GM19372 (cell line): ENCODE data around the gene HERC3.

ENCODE experiments used
- ATAC-seq: cut with Tn5 transposase; IDR thresholded peaks from one replicate; pipeline ENCODE4 v1.9.1; 2021; ENCODE audit warnings: mild to moderate bottlenecking, low read depth, moderate library complexity; ENCODE audit not compliant: unreplicated experiment

Gene HERC3

DNA sequence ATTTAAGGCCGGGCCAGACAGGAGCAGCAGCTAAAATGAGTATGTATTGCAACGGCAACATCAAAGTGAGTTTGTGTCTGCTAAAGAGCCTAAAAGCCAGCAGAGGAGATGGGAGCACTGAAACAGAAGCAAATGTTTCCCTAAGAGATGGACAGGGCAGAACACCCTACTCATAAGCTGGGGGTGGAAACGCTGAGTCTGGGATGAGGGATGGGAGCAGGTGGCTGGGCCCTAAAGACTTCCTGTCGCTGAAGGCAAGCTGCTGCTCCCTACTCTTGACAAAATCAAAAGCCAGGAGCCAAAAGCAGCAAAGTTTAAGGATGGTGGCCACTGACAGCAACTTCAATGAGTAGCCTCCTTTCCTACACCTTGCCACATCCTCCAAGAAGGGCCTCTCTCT lies 145.9 kb downstream of the HERC3 start:
- ATAC-seq = no peak

DNA sequence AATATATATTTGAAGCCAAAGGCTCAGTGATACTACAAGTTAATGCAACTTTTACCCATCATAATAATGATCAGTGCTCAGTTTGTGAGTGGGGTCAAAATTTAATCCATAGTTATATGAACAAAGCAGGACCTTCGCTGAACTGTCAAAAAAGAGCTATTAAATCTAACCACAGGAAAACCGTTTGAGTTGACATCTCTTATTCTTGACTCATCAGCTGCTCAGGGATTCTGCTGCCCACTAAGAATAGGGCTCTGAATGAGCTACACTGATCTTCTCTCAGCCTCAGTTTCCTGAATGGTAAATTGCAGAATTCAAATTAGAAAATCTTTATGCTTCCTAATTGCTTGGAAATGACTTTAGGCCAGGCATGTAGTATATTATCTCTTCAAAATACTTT lies 150.3 kb downstream of the HERC3 start:
- no peak for ATAC-seq

- ATAC-seq = no peak
Measured at GRCh38 chr4:88743696-88744095, 151.4 kb downstream of the HERC3 start.

DNA sequence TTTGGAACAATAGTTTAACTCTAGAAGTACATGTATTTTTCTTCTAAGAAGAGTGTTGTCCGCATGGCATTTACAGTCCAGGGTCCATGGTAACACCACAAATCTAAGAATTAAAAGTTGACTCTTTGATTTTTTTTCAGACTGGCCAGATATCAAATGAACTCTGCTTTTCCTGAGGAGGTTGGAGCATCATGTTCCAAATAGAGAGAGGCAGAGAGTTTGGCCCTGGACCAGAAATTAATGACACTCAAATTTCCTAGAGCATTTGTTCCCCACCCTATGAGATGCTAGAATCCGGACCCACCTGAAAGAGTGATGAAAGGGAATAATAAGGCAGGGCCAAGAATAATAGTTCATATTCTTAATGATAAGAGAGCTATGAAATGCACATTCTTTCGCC lies 152.3 kb downstream of the HERC3 start:
- ATAC-seq = no peak

DNA sequence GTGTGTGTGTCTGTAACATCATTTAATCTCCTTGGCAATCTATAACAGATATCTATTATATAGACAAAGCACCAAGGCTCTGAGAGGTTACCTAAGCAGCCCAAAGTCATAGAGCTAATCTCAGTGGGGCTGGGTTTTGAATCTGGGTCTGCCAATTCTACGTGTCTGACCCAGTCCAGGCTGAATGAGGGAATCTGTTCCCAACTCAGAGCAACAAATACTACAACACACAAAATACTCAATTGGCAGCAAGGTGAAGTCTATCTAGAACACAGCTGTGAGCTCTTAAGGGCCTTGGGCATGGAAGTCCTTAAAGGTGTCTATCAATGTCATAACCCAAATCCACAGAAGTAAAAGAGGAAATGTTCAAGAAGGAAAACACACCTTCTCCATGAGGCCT lies 152.9 kb downstream of the HERC3 start:
- no peak for ATAC-seq

GRCh38 chr4:88745581-88746163 lies 153.4 kb downstream of the HERC3 start:
- ATAC-seq = no peak

GRCh38 chr4:88746206-88746605 lies 153.9 kb downstream of the HERC3 start:
- no peak for ATAC-seq

- ATAC-seq = no peak
Measured at GRCh38 chr4:88747351-88747750, 155.1 kb downstream of the HERC3 start.

GRCh38 chr4:88750369-88750768 lies 158.1 kb downstream of the HERC3 start:
- ATAC-seq = no peak

DNA sequence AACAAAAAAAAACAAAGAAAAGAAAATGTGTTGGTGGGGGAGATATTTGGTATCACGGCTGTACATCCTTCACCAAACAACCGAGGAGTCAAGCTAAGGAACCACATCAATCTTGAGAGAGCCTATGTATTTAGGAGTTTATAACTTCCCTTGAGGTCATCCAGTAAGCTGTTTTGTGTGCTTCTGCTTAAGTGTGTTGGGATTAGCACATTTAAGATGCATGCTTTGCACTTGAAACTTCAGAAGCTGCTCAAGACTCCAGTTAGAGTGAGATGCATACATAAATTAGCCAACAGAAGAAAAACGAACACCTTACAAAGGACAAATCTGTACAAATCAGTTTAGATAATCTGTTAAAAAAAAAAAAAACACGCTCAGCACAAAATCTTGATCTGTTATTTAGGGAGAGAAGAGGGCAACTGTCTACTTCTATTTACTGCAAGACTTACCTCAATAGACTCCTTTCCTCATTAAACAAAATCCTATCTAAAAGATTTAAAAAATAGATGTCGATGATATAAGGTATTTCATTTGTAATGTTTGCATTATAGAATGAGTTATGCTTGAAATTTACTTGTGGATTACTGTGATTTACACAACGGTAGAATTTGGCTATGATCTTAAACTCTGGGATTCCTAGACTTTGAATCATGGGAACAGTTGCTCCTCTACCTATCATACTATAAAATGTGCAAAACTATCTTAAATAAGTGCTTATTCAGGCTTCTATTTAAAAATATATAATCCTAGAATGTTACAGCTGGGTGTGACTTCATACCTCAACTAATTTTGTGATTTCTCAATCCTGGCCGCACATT lies 159.2 kb downstream of the HERC3 start:
- ATAC-seq = no peak

DNA sequence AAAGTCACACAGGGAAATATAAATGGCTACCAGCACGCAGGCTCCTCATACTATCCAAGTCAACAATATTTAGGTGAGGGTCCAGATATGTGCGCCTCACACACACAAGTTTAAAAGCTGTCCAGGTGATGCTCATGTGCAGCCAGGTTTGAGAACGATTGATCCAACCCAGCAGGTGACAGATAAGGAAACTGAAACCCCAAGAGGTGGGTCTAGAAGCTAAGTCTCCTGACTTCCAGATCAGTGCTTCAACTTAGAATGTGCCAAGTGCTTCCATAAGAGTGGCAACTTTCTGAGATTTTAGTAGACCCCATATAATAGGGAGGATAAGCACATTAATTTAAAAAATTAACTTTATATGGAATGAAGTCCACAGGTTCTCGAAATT lies 159.8 kb downstream of the HERC3 start:
- no peak for ATAC-seq

- ATAC-seq = no peak
Measured at GRCh38 chr4:88752754-88753153, 160.5 kb downstream of the HERC3 start.

DNA sequence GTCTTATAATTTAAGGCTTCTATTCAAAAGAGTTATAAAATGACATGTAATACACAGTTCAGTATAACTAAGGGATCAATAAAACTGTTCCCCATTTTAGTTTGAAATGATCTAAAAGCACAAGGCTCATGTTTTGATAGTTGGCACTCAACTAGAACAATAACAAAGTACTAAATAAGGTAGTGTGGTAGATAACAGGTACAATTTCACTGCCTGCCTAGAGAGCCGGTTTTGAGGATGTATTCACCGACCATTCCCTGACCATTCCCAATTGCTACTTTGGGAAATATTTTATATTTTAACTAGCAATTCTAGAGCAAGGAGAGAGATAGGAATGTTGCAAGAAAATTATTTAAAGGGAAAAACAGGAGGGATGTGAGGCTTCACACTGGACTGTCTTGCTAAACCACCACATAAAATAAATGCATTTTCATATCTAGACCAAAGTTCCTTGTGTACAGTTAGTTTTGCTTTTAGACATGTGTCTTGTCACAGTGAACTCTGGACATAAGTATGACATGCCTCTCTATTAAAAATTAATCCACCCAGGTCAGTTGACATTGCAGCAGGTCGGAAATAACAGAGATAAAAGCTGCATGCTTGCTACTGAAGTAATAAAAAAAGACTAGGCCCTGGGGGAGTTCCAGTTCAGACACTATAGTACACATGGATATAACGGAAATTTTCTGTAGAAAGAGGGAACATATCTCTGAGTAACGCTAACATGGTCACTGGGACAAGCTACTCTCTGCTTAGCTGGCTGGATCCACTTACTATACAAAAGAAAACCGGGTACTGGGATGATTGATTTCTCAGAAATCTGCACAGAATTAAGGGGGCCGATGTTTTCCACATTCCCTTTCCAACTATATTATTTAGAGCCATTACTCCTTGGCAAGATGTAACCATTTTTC lies 161.6 kb downstream of the HERC3 start:
- no peak for ATAC-seq

GRCh38 chr4:88754796-88755195 lies 162.5 kb downstream of the HERC3 start:
- ATAC-seq = no peak

- ATAC-seq = no peak
Measured at GRCh38 chr4:88755454-88755853, 163.2 kb downstream of the HERC3 start.

DNA sequence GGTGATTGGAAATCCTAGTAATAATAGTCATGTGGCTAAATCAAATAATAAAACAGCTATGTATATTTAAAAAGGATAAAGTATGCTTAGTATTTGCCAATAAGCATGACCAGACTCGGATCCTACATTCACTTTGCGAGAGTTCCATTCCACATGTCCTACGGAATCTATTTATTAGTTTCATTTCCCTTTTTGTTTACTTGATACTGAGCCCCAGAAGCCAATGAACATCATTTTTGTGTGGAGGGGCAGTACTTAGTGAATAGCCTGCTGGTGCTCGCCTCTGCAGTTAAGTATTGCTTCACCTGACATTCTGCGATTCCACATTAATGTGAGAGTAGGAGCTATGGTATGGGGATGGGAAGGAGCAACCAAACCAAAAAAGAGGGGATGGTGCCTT lies 163.9 kb downstream of the HERC3 start:
- no peak for ATAC-seq

- ATAC-seq = no peak
Measured at GRCh38 chr4:88757067-88757466, 164.8 kb downstream of the HERC3 start.

DNA sequence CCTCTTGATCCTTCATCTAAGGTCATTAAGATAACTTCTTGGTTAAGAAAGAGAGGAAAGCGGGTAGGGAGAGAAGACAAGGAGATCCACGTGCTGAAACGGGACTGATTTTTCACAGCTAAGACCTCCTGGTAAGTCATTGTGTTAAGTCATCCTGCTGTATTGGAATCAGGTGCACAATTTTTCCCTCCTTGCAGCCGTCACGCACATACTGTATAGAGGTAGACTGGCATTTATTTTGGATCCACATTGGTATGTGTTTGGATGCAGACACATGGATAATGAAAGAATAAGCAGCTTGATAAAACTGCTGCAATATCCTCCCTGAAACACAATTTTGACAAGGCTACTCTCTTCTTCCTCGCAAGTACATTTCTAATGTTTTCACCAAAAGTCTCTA lies 165.5 kb downstream of the HERC3 start:
- no peak for ATAC-seq
